Mucosa of descending colon (tissue), 3 donors: ENCODE measurements around the gene MPL. TPM values are rescaled to one million over a fixed set of nuclear protein-coding genes. Genes with fewer than 3 reads are reported as not detected.
"Not testable (repeated sequence)": the region's sequence is repeated elsewhere in the genome, so short reads cannot be mapped to it uniquely, and the experiment has no call there.

ENCODE experiments used
- ATAC-seq: fragments of 200-7000 bp; cut with Tn5 transposase; one replicate; pipeline ENCODE4 v1.9.1; 2020; ENCODE audit warnings: mild to moderate bottlenecking, moderate library complexity
- DNase-seq, 3 donors: peaks; one replicate each; pipeline ENCODE4 v3.0.0-alpha.2; 2020
- H3K36me3 ChIP-seq: fragments of 200-600 bp; one replicate; pipeline ENCODE4 v1.8.0; 2021; ENCODE audit warnings: low read depth, mild to moderate bottlenecking
- H3K4me1 ChIP-seq: fragments of 200-600 bp; one replicate; pipeline ENCODE4 v1.8.0; 2021; ENCODE audit warnings: low read depth, mild to moderate bottlenecking
- H3K4me3 ChIP-seq: fragments of 200-600 bp; one replicate; pipeline ENCODE4 v1.8.0; 2021; ENCODE audit warnings: mild to moderate bottlenecking
- H3K9me3 ChIP-seq: fragments of 200-600 bp; one replicate; pipeline ENCODE4 v1.8.0; 2021; ENCODE audit warnings: mild to moderate bottlenecking
- intact Hi-C, 2 donors: fragments of 100-400 bp; cut with DNase I in 1 of 2; cut with micrococcal nuclease in 1 of 2; formaldehyde crosslinking; loops; one replicate each; pipeline versions ENCODE4 v1.11.0 to v1.11.1; 2022; cut with DNase I, micrococcal nuclease
- total RNA-seq, 3 donors: library from RNA; stranded (reverse); fragmentation: NEBNext Ultra II Directional in 2 of 3; extraction: Animal tissue kit (Norgen Biotek cat#: 25700) in 2 of 3; gene quantifications; one replicate each; pipeline versions ENCODE4 v1.2.1 to v1.2.4, GENCODE V29; 2021 to 2023
- TF ChIP-seq, protein P1 (sequence below): fragments of 200-600 bp; IDR thresholded peaks from one replicate; pipeline ENCODE4 v1.8.0; 2022; ENCODE audit warnings: antibody characterized with exemption, mild to moderate bottlenecking
- donor health status: DM: no; HTN: no; CAD: no; lungs with moderate emphysema.
- donor health status: DM: no; HTN: no; CAD: no.
- donor health status: DM: no; HTN: yes; CAD: no.

The MPL gene
- total RNA-seq, 3 donors from 2014 or later: 0.81 to 1.0 TPM; not detected in 1

- intact Hi-C loops: no loop called here
- H3K4me1 ChIP-seq: peaks cover 34% of the 10 kb centered on the region
- ATAC-seq (no peak), DNase-seq (peak in 2 of 3 donors; percentile 33 to 39)
- H3K36me3 ChIP-seq: no peaks in the 10 kb centered on the region
- H3K9me3 ChIP-seq: no peaks in the 10 kb centered on the region
- peak overlapping the region; percentile 50 for H3K4me3 ChIP-seq
- TF ChIP-seq, protein P1, sequence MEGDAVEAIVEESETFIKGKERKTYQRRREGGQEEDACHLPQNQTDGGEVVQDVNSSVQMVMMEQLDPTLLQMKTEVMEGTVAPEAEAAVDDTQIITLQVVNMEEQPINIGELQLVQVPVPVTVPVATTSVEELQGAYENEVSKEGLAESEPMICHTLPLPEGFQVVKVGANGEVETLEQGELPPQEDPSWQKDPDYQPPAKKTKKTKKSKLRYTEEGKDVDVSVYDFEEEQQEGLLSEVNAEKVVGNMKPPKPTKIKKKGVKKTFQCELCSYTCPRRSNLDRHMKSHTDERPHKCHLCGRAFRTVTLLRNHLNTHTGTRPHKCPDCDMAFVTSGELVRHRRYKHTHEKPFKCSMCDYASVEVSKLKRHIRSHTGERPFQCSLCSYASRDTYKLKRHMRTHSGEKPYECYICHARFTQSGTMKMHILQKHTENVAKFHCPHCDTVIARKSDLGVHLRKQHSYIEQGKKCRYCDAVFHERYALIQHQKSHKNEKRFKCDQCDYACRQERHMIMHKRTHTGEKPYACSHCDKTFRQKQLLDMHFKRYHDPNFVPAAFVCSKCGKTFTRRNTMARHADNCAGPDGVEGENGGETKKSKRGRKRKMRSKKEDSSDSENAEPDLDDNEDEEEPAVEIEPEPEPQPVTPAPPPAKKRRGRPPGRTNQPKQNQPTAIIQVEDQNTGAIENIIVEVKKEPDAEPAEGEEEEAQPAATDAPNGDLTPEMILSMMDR: no peak
Observed at GRCh38 chr1:43368646-43369020, 31.0 kb downstream of the MPL start.

DNA sequence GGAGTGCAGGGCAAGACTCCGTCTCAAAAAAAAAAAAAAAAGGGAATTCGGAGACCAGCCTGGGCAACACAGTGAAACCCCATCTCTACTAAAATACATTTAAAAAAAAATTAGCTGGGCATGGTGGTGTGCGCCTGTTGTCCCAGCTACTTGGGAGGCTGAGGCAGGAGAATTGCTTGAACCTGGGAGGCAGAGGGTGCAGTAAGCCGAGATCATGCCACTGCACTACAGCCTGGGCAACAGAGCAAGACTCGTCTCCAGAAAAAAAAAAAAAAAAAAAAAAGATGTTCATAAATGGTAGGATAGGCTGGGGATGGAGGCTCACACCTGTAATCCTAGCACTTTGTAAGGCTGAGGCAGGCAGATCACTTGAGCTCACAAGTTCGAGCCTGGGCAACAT is 32.2 kb downstream of the MPL start:
- H3K36me3 ChIP-seq, intact Hi-C loops, ATAC-seq, DNase-seq, H3K4me3 ChIP-seq, H3K9me3 ChIP-seq: not testable (repeated sequence)
- H3K4me1 ChIP-seq: peaks cover 28% of the 10 kb centered on the region

- DNase-seq (no peak), ATAC-seq (no peak)
- Histone ChIP-seq H3K4me3 (no peak overlapping the region), H3K36me3 (no peaks in the 10 kb centered on the region), H3K4me1 (peaks cover 25% of the 10 kb centered on the region), H3K9me3 (no peaks in the 10 kb centered on the region)
- intact Hi-C loops: no loop called here
- TF ChIP-seq, protein P1: no peak
Observed at GRCh38 chr1:43370564-43370963, 32.9 kb downstream of the MPL start.

GRCh38 chr1:43372172-43372571 is 34.6 kb downstream of the MPL start:
- ATAC-seq (no peak), DNase-seq (no peak)
- H3K9me3 ChIP-seq: no peaks in the 10 kb centered on the region
- intact Hi-C loops: no loop called here
- peaks cover 10% of the 10 kb centered on the region for H3K4me1 ChIP-seq
- no peak overlapping the region for H3K4me3 ChIP-seq
- no peaks in the 10 kb centered on the region for H3K36me3 ChIP-seq
- TF ChIP-seq, protein P1: no peak

DNA sequence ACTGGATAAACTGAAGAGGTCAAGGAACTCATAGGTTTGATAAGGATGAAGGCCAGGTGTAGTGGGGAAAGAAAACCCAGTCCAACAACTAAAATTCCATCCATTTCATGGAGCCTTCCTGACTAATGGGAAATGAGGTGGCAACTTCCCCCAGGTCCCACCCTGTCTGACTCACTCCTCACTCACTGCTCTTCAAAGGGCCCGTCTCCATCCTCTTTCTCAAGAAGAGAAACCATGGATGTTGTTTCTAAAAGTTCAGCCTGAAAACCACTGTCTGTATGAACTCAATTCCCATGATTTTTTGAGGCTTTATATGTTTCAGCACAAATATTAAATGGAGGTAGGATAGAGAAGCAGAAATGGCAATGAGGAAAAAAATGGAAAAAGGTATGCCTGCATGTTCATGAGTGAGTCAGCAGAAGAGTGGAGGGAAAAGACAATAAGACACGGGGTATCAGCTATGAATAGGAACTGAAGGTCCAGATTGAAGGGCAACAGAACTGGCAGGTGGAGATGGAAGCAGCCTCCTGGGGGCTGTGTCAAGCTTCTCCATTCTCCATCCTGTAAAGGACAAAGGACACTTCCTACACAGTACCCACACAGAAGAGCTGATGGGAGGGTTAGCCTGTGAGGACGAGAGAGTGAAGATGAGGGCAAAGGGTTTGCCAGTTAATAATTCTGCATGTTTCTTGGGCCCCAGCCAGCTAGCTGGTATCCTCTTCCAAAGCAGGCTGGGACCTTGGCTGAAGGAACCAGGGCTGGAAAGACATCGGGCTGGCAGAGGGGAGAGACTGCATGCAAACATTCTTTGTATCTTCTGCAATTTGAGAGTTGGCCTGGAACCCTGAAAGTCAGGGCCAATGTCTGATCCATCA is 35.7 kb downstream of the MPL start:
- ATAC-seq: peak; percentile 9
- no peak for DNase-seq
- intact Hi-C loops: no loop called here

GRCh38 chr1:43376723-43377235 is 39.2 kb downstream of the MPL start:
- peak; percentile 42 for ATAC-seq
- Histone ChIP-seq H3K9me3 (no peaks in the 10 kb centered on the region), H3K36me3 (no peaks in the 10 kb centered on the region), H3K4me3 (no peak overlapping the region), H3K4me1 (no peaks in the 10 kb centered on the region)
- DNase-seq: no peak
- intact Hi-C loops: no loop called here
- TF ChIP-seq, protein P1: no peak

More for the DNA sequence above, 35.7 kb downstream of the MPL start:
- Histone ChIP-seq H3K36me3 (no peaks in the 10 kb centered on the region), H3K4me3 (no peak overlapping the region), H3K9me3 (no peaks in the 10 kb centered on the region), H3K4me1 (peaks cover 10% of the 10 kb centered on the region)
- TF ChIP-seq, protein P1: no peak
